GM18505 (cell line): ENCODE results near the gene C17orf58.
A peak's percentile ranks its signal among the peaks of the same experiment; 100 is the strongest.
"Not testable (repeated sequence)": the region's sequence is repeated elsewhere in the genome, so short reads cannot be mapped to it uniquely, and the experiment has no call there.

Source experiments
- ATAC-seq: cut with Tn5 transposase; IDR thresholded peaks from one replicate; pipeline ENCODE4 v1.9.1; 2021; ENCODE audit not compliant: unreplicated experiment
- POLR2A ChIP-seq: IDR thresholded peaks from 4 replicates; pipeline ENCODE4 v1.6.1; 2011; ENCODE audit warnings: borderline replicate concordance; ENCODE audit not compliant: insufficient read depth, insufficient read length; ENCODE audit errors: extremely low read depth

C17orf58 gene

GRCh38 chr17:67993153-67993997 is 2.9 kb downstream of the C17orf58 start:
- peak; percentile 75 for ATAC-seq

GRCh38 chr17:67992548-67993152 is 3.6 kb downstream of the C17orf58 start:
- TF ChIP-seq POLR2A, result no peak
- no peak for ATAC-seq

More at GRCh38 chr17:67993153-67993997, 2.9 kb downstream of the C17orf58 start:
- TF ChIP-seq POLR2A, result peak; percentile 70

GRCh38 chr17:67990909-67991308 is 5.4 kb downstream of the C17orf58 start:
- no peak for ATAC-seq
- no peak for TF ChIP-seq POLR2A

GRCh38 chr17:67983383-67983688 is 12.9 kb downstream of the C17orf58 start:
- ATAC-seq, result no peak

GRCh38 chr17:67982686-67983382 is 13.4 kb downstream of the C17orf58 start:
- no peak for ATAC-seq
- TF ChIP-seq POLR2A, result no peak

More at GRCh38 chr17:67983383-67983688, 12.9 kb downstream of the C17orf58 start:
- no peak for TF ChIP-seq POLR2A

- no peak for ATAC-seq
- TF ChIP-seq POLR2A, result no peak
Measured at GRCh38 chr17:67982034-67982640, 14.1 kb downstream of the C17orf58 start.

- not testable (repeated sequence) for ATAC-seq
Measured at GRCh38 chr17:67980883-67981282, 15.4 kb downstream of the C17orf58 start.

GRCh38 chr17:67980456-67980855 is 15.8 kb downstream of the C17orf58 start:
- no peak for TF ChIP-seq POLR2A
- no peak for ATAC-seq

GRCh38 chr17:67976306-67976705 is 20.0 kb downstream of the C17orf58 start:
- ATAC-seq, result not testable (repeated sequence)

- no peak for TF ChIP-seq POLR2A
- ATAC-seq, result no peak
Measured at GRCh38 chr17:67974598-67975066, 21.6 kb downstream of the C17orf58 start.

- no peak for ATAC-seq
- TF ChIP-seq POLR2A, result no peak
Measured at GRCh38 chr17:67974185-67974584, 22.1 kb downstream of the C17orf58 start.

- TF ChIP-seq POLR2A, result no peak
- no peak for ATAC-seq
Measured at GRCh38 chr17:67970783-67971182, 25.5 kb downstream of the C17orf58 start.

- not testable (repeated sequence) for ATAC-seq
Measured at GRCh38 chr17:67963145-67963572, 33.1 kb downstream of the C17orf58 start.

- ATAC-seq, result not testable (repeated sequence)
Measured at GRCh38 chr17:67962156-67962555, 34.1 kb downstream of the C17orf58 start.

GRCh38 chr17:67960276-67960675 is 36.0 kb downstream of the C17orf58 start:
- ATAC-seq, result not testable (repeated sequence)
